GM21515 (cell line): ENCODE measurements around the gene SCARF1.

Source experiments
- ATAC-seq: cut with Tn5 transposase; IDR thresholded peaks from one replicate; pipeline ENCODE4 v1.9.1; 2021; ENCODE audit not compliant: unreplicated experiment

Gene SCARF1

GRCh38 chr17:1601571-1601970 is 44.0 kb downstream of the SCARF1 start:
- ATAC-seq, result no peak

- no peak for ATAC-seq
Measured at GRCh38 chr17:1598399-1599095, 47.0 kb downstream of the SCARF1 start.

DNA sequence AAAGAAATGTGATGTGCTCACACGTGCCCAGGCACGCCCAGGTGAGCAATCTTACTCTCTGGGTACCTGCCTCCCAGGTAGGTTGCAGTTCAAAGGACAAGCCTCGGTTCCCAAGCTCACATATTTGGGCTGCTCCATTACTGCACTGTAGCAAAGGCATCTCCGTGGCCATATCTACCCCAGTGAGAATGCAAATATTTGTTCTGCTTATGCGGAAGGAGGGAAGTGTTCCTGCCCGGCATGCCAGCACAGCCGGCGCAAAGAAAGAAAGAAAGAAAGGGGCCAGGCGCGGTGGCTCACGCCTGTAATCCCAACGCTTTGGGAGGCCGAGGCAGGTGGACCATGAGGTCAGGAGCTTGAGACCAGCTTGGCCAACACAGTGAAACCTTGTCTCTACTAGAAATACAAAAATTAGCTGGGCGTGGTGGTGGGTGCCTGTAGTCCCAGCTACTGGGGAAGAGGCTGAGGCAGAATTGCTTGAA is 47.6 kb downstream of the SCARF1 start:
- no peak for ATAC-seq

GRCh38 chr17:1593630-1593931 is 52.0 kb downstream of the SCARF1 start:
- ATAC-seq, result no peak

- ATAC-seq, result no peak
Measured at GRCh38 chr17:1592751-1593629, 52.5 kb downstream of the SCARF1 start.

DNA sequence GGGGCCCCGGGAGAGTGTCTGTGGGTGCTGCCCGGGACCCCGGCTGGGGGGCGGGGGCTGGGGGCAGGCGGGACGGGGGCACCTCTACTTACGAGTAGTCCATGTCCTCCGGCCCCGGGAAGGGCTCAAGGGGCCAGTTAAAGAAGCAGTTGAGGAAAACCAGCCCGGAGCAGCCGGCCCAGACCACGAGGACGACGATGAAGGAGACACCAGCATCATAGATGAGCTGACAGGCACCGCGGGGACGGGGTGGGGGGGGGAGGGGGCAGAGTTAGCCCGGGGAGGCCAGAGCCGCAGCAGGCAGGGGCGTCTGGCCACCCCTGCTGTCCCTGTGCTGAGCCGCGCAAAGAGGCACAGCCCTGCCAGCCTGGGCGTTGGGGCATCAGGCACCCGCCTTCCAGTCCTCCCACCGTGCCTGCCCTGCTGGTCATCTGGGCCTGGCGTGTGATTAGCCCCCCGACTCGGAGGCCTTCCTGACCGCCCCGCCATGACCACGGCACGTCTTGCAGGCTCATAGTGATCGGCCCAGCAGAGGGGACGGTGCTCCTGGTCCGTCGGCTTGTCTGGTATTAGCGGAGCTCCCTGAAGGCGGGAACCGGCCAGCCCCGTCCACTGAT is 54.0 kb downstream of the SCARF1 start:
- ATAC-seq, result no peak

GRCh38 chr17:1590747-1591473 is 54.6 kb downstream of the SCARF1 start:
- no peak for ATAC-seq

- ATAC-seq, result no peak
Measured at GRCh38 chr17:1590029-1590746, 55.3 kb downstream of the SCARF1 start.

GRCh38 chr17:1588821-1589585 is 56.5 kb downstream of the SCARF1 start:
- no peak for ATAC-seq

DNA sequence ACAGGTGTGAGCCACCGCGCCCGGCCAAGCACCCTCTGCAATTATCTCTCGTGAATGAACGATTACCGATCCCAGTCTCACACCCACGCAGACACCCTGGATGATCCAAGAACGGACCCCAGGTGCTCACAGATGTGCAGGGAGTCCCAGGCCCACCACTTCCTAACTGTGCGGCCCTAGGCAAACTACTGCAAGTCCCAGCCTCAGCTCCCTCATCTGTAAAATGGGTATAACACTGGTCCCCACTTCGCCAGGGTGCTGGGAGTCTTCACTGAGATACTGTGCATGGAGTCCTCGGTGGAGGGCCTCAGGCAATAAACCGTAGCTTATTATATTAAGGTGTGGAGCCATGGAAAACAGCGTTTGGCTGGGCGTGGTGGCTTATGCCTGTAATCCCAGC is 61.4 kb downstream of the SCARF1 start:
- no peak for ATAC-seq
